ENCODE results near the gene LIME1. TPM values are rescaled to one million over a fixed set of nuclear protein-coding genes. Genes with fewer than 3 reads are reported as not detected.
A peak's percentile ranks its signal among the peaks of the same experiment; 100 is the strongest.

The LIME1 gene
- total RNA-seq, 1 experiment from 2014 or later: 25.8 TPM

DNA sequence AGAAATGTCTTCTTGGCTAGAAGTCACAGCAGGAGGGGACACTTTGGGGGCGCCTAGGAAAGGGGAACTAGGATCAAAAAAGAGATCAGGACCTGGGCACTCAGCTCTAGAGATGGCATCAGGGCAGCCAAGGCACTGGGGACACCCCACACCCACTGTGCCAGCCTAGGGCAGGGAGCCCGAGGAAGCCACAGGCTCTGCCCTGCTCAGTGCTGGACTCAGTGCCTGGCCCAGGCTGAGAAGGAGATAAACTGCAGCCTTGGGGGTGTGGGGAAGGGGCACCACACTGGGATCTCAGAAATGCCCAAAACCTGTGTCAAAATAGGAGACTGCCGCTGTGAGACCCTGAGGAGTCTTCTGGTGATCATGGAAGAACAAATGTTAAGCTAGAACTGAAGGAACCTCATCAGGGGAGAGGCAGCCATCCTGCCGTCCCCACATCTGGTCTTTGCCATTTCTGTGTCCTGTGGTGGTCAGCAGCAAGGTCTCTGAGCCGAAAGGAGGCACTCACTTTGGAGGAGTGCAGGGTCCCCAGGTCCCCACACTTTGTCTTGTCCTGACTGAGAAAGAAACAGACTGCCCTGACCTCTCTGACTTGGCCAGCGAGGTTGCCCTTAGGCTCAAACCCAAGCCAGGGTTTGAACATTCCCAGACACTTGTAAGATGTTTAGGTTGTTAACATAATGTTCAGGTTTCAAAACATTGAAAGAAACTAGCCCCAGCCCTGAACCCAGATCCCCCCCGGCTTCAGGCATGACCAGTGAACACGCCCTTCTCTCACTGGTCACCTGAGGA is 31.0 kb upstream of the LIME1 start:
- Mint-ChIP-seq H3K27ac (ENCODE audit: unreplicated experiment) (no peak overlapping the region), H3K9me3 (ENCODE audit: low read depth, unreplicated experiment) (no peaks in the 10 kb centered on the region)
- intact Hi-C loops (cut with micrococcal nuclease; ENCODE audit: unreplicated experiment): no loop called here

DNA sequence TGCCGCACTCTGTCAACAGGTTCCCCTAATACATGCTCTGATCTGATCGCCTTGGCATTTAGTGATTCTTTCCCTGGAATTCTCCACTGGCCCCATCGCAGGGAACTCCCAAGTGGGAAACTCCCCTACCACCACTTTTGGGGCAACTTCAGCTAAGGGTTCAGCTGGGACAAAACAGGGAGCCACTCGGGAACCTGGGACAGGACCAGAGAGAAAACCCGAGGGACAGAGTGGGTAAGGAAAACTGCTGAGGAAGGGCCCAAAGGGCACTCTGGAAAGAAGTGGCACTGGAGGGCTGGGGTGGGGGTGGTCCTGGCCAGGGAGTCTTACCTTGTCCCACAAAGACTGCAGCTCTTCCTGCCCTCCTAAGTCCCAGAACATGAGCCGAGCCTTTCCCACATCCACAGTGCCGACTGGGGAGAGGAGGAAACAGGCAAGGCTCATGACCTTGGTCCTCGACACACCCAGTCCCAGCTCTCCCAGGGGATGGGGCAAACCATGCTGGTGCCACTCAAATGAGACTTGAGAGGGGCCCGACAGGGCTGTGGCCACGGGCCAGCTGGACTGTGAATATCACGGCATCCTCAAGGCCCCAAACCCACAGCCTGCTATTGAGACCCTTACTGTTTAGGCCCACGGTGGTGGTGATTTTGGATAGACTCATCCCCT is 30.3 kb upstream of the LIME1 start:
- TSS peak; percentile 60 for BruUV-seq (replicated peaks)
- Mint-ChIP-seq H3K36me3 (ENCODE audit: insufficient read depth, unreplicated experiment) (peaks cover 90% of the 10 kb centered on the region), H3K27me3 (ENCODE audit: unreplicated experiment) (no peaks in the 10 kb centered on the region), H3K27ac (ENCODE audit: unreplicated experiment) (peak overlapping the region; percentile 85), H3K4me3 (ENCODE audit: low read depth, unreplicated experiment) (peak overlapping the region; percentile 97), H3K9me3 (ENCODE audit: low read depth, unreplicated experiment) (no peaks in the 10 kb centered on the region), H3K4me1 (ENCODE audit: low read depth, unreplicated experiment) (peaks cover 42% of the 10 kb centered on the region)
- DNase-seq: no peak
- CTCF ChIA-PET: interaction anchor here (2.0 to 3.1 kb wide), 2 partner anchors 157 to 168 kb away, joined by 10 to 18 read pairs; partner anchors contain the start of gene PTK6
- TF ChIP-seq, protein P1, sequence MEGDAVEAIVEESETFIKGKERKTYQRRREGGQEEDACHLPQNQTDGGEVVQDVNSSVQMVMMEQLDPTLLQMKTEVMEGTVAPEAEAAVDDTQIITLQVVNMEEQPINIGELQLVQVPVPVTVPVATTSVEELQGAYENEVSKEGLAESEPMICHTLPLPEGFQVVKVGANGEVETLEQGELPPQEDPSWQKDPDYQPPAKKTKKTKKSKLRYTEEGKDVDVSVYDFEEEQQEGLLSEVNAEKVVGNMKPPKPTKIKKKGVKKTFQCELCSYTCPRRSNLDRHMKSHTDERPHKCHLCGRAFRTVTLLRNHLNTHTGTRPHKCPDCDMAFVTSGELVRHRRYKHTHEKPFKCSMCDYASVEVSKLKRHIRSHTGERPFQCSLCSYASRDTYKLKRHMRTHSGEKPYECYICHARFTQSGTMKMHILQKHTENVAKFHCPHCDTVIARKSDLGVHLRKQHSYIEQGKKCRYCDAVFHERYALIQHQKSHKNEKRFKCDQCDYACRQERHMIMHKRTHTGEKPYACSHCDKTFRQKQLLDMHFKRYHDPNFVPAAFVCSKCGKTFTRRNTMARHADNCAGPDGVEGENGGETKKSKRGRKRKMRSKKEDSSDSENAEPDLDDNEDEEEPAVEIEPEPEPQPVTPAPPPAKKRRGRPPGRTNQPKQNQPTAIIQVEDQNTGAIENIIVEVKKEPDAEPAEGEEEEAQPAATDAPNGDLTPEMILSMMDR (IDR thresholded peaks at IDR 0.05; ENCODE audit: unreplicated experiment): no peak
- intact Hi-C loops (cut with micrococcal nuclease; ENCODE audit: unreplicated experiment): no loop called here

More for the DNA sequence above, 31.0 kb upstream of the LIME1 start:
- DNase-seq: no peak
- CTCF ChIA-PET: no interaction called here
- Mint-ChIP-seq H3K4me1 (ENCODE audit: low read depth, unreplicated experiment) (peaks cover 35% of the 10 kb centered on the region), H3K27me3 (ENCODE audit: unreplicated experiment) (no peaks in the 10 kb centered on the region), H3K4me3 (ENCODE audit: low read depth, unreplicated experiment) (peak overlapping the region; percentile 97), H3K36me3 (ENCODE audit: insufficient read depth, unreplicated experiment) (peaks cover 90% of the 10 kb centered on the region)
- TF ChIP-seq, protein P1 (IDR thresholded peaks at IDR 0.05; ENCODE audit: unreplicated experiment): no peak
- BruUV-seq (replicated peaks): no TSS peak

DNA sequence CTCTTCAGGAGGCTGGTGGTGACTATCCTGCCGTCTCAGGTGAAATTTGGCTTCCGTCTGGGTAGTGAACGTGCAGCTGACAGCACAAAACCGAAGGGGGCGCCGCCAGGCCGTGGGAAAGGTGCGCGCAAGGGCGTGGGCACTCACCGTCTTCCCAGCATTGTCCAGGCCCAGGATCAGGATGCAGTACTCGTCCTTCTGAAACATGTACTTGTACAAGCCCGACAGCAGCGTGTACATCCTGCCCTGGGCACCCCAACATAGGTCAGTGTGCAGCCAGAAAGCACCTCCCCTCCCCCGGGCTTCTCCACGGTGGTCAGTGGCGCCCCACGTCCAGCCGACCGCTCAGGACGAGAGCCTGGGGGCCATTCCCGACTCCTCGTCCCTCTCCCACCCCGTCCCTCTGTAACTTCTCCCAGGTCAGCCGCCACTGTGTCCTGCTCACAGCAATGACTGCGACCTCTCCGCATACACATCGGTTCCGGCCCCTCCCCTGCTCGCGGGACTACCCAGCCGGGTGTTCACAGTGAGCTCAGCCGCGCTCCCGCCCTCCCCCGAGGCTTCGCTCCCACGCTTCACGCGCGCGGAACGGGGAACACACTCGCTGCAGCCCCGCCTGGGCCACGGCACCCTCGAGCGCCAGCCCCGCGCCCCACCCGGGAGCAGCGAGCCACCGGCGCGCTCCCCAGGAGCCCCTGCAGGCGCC is 29.5 kb upstream of the LIME1 start:
- CTCF ChIA-PET: interaction anchor here (0.6 to 3.1 kb wide), 9 partner anchors 8 to 1518 kb away, joined by 3 to 18 read pairs (median 6); partner anchors contain the start of genes PTK6 and RTEL1
- peak; percentile 75 for DNase-seq
- TF ChIP-seq, protein P1 (IDR thresholded peaks at IDR 0.05; ENCODE audit: unreplicated experiment): peak; percentile 29
- no TSS peak for BruUV-seq (replicated peaks)
- H3K4me3 Mint-ChIP-seq (ENCODE audit: low read depth, unreplicated experiment): peak overlapping the region; percentile 97
- peaks cover 2% of the 10 kb centered on the region for H3K9me3 Mint-ChIP-seq (ENCODE audit: low read depth, unreplicated experiment)
- intact Hi-C loops (cut with micrococcal nuclease; ENCODE audit: unreplicated experiment): no loop called here
- H3K36me3 Mint-ChIP-seq (ENCODE audit: insufficient read depth, unreplicated experiment): peaks cover 92% of the 10 kb centered on the region
- H3K27me3 Mint-ChIP-seq (ENCODE audit: unreplicated experiment): no peaks in the 10 kb centered on the region
- H3K4me1 Mint-ChIP-seq (ENCODE audit: low read depth, unreplicated experiment): peaks cover 42% of the 10 kb centered on the region
- peak overlapping the region; percentile 85 for H3K27ac Mint-ChIP-seq (ENCODE audit: unreplicated experiment)

DNA sequence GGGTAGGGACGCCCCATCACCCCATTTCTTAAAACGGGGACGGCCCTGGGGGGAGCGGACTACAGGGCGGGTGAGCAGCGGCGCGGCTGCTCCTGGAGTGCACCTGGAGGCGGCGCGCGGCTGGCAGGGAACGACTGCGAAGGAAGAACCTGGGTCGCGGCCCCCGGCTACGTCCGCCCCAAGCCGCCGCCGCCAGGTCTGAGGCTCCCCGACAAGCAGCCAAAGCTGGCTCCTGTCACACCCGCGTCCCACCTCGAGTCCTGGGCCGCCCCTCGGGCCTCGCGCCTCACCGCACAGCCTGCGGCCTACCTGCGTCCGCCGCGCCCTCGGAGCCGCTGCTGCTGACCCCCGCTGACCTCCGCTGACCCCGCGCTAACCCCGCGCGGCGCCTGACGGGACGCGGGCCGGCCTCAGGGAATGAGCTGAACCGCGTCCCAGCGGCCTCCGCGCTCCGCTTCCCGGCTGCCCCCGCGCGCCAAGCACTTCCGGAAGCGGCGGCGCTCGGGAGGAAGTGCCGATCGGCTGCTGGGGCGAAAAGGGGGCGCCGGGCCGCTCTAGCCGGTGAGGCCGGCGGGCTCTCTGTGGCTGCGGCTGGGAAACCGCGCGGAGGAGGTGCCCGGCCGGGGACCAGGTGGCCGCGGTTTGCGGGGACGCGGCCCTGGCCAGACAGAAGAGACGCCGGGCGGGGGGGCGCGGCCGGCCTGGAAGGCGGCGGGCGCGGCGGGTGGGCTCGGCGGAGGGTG is 28.7 kb upstream of the LIME1 start, which contains the start of the genes ARFRP1 and ZGPAT:
Gene ARFRP1 (minus strand): TSS at position 419 of the 743 bp plus-strand sequence. CDS start 885 bp downstream, outside the sequence.
Gene ZGPAT (plus strand): TSS at position 482 of the 743 bp plus-strand sequence. CDS start 542 bp downstream, outside the sequence.
- intact Hi-C loops (cut with micrococcal nuclease; ENCODE audit: unreplicated experiment): no loop called here
- peak; percentile 96 for DNase-seq
- peak within 1 kb of the TSS; percentile 97 for H3K4me3 Mint-ChIP-seq (ENCODE audit: low read depth, unreplicated experiment)
- H3K9me3 Mint-ChIP-seq (ENCODE audit: low read depth, unreplicated experiment): peaks cover 7% of the 10 kb centered on the region
- CTCF ChIA-PET: interaction anchor here (0.6 to 3.1 kb wide), 14 partner anchors 9 to 413 kb away, joined by 3 to 18 read pairs (median 6); partner anchors contain the start of genes PRPF6, PTK6 and RTEL1
- H3K27me3 Mint-ChIP-seq (ENCODE audit: unreplicated experiment): no peaks in the 10 kb centered on the region
- H3K4me1 Mint-ChIP-seq (ENCODE audit: low read depth, unreplicated experiment): peaks cover 42% of the 10 kb centered on the region
- H3K36me3 Mint-ChIP-seq (ENCODE audit: insufficient read depth, unreplicated experiment): peaks cover 92% of the 10 kb centered on the region
- no TSS peak for BruUV-seq (replicated peaks)
- peak within 1 kb of the TSS; percentile 85 for H3K27ac Mint-ChIP-seq (ENCODE audit: unreplicated experiment)
- TF ChIP-seq, protein P1 (IDR thresholded peaks at IDR 0.05; ENCODE audit: unreplicated experiment): no peak

All from Calu3 (cell line).